ENCODE results near the gene MIX23.

- TF ChIP-seq, protein P1, sequence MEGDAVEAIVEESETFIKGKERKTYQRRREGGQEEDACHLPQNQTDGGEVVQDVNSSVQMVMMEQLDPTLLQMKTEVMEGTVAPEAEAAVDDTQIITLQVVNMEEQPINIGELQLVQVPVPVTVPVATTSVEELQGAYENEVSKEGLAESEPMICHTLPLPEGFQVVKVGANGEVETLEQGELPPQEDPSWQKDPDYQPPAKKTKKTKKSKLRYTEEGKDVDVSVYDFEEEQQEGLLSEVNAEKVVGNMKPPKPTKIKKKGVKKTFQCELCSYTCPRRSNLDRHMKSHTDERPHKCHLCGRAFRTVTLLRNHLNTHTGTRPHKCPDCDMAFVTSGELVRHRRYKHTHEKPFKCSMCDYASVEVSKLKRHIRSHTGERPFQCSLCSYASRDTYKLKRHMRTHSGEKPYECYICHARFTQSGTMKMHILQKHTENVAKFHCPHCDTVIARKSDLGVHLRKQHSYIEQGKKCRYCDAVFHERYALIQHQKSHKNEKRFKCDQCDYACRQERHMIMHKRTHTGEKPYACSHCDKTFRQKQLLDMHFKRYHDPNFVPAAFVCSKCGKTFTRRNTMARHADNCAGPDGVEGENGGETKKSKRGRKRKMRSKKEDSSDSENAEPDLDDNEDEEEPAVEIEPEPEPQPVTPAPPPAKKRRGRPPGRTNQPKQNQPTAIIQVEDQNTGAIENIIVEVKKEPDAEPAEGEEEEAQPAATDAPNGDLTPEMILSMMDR (IDR thresholded peaks at IDR 0.05; ENCODE audit: insufficient read depth, low read depth, low read length): no peak
- no peak for TF ChIP-seq EZH2 (IDR thresholded peaks at IDR 0.05; ENCODE audit: insufficient read depth, low read length)
These were observed 22.0 kb upstream of the MIX23 start for GRCh38 chr3:122405015-122405414.
